AG04450 (cell line): ENCODE measurements around the gene MED27. TPM values are rescaled to one million over a fixed set of nuclear protein-coding genes. Genes with fewer than 3 reads are reported as not detected.
"Not testable (repeated sequence)": the region's sequence is repeated elsewhere in the genome, so short reads cannot be mapped to it uniquely, and the experiment has no call there.

Experiments used
- CTCF ChIA-PET: fragments of 300-600, 350-600 bp; formaldehyde crosslinking; extraction: SDS; loops from one replicate; lab custom pipeline; 2022; ENCODE audit warnings: antibody characterized with exemption, inconsistent platforms; lab: Charles Lee
- POLR2A ChIA-PET: fragments of 350-600 bp; formaldehyde crosslinking; extraction: SDS; loops from one replicate; lab custom pipeline; 2021; ENCODE audit warnings: antibody characterized with exemption, inconsistent platforms; lab: Yijun Ruan, JAX
- DNase-seq: peaks from one replicate; pipeline ENCODE4 v3.0.0-alpha.2; 2011; ENCODE audit warnings: low read depth, low spot score
- H3K27ac ChIP-seq: one replicate; pipeline ENCODE4 v1.5.1; 2012; ENCODE audit warnings: low read depth, low read length, control low read depth
- H3K27me3 ChIP-seq: one replicate; pipeline ENCODE4 v1.6.0; 2012; ENCODE audit warnings: low read length; ENCODE audit not compliant: control insufficient read depth, insufficient read depth
- H3K4me3 ChIP-seq: 2 replicates; pipeline ENCODE4 v1.5.1; 2011; ENCODE audit warnings: mild to moderate bottlenecking, low read depth, low read length, control low read depth
- H3K9me3 ChIP-seq: 2 replicates; pipeline ENCODE4 v1.5.1; 2012; ENCODE audit warnings: low read length; ENCODE audit not compliant: control insufficient read depth, insufficient read depth
- polyA plus RNA-seq: library from polyadenylated mRNA; depleted of rRNA; stranded (reverse); fragments of >200 nt; gene quantifications from 2 replicates; pipeline ENCODE4 v1.2.3, GENCODE V29; 2011
- TF ChIP-seq, protein P1 (sequence below): IDR thresholded peaks from 2 replicates; pipeline ENCODE4 v1.5.1; 2011; ENCODE audit warnings: low read depth, low read length, control low read depth, inconsistent platforms

Gene MED27
- polyA plus RNA-seq, 1 experiment: 36.6 TPM

DNA sequence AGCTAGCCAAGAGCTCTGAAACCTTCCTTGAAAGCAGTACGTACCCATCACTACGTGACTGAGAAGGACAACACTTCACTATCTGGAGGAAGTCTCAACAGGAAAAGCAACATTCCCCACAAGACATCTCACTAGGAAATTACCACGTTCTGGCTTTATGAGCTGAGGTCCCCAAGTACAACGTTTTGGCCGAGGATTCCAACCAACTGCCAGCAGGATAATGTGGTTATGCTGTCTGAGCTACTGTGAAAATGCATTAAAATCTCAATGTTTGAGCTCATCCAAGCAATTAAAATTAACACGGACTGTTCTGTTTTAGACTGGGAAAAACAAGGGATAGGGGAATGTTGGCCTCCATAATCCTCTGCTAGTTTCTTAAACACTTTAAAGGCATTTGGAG is 16.4 kb downstream of the MED27 start:
- Histone ChIP-seq H3K9me3 (peaks cover 4% of the 10 kb centered on the region; the same call in 1 of the 2 replicates), H3K4me3 (no peak overlapping the region), H3K27me3 (no peaks in the 10 kb centered on the region), H3K27ac (no peak overlapping the region)
- no peak for DNase-seq
- CTCF ChIA-PET: interaction anchor here (1.0 kb wide), 2 partner anchors 29 to 107 kb away, joined by 3 to 4 read pairs; no protein-coding TSS in a partner anchor
- POLR2A ChIA-PET: interaction anchor here (0.6 kb wide), 1 partner anchor 978 kb away, joined by 5 read pairs; no protein-coding TSS in a partner anchor
- TF ChIP-seq, protein P1, sequence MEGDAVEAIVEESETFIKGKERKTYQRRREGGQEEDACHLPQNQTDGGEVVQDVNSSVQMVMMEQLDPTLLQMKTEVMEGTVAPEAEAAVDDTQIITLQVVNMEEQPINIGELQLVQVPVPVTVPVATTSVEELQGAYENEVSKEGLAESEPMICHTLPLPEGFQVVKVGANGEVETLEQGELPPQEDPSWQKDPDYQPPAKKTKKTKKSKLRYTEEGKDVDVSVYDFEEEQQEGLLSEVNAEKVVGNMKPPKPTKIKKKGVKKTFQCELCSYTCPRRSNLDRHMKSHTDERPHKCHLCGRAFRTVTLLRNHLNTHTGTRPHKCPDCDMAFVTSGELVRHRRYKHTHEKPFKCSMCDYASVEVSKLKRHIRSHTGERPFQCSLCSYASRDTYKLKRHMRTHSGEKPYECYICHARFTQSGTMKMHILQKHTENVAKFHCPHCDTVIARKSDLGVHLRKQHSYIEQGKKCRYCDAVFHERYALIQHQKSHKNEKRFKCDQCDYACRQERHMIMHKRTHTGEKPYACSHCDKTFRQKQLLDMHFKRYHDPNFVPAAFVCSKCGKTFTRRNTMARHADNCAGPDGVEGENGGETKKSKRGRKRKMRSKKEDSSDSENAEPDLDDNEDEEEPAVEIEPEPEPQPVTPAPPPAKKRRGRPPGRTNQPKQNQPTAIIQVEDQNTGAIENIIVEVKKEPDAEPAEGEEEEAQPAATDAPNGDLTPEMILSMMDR: no peak

DNA sequence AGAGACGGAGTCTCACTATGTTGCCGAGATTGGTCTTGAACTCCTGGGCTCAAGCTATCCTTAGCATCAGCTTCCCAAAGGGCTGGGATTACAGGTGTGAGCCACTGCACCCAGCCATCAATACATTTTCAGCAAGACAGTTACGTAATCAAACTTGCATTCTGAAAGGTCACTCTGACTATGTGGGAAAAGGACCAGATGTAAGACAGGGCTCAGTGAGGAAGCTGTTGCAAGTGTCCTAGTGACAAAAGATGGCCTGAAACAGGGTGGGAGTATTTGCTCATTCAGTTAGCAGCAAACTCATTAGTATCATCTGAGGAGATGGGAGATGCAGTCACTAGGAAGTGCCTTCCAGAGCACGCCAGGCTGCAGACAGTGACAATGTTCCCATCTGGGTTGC is 16.9 kb downstream of the MED27 start:
- peaks cover 4% of the 10 kb centered on the region; the same call in 1 of the 2 replicates for H3K9me3 ChIP-seq
- POLR2A ChIA-PET: interaction anchor here (0.6 kb wide), 1 partner anchor 978 kb away, joined by 5 read pairs; no protein-coding TSS in a partner anchor
- DNase-seq: no peak
- no peaks in the 10 kb centered on the region for H3K27me3 ChIP-seq
- H3K27ac ChIP-seq: no peak overlapping the region
- CTCF ChIA-PET: interaction anchor here (1.0 kb wide), 1 partner anchor 107 kb away, joined by 4 read pairs; no protein-coding TSS in a partner anchor
- TF ChIP-seq, protein P1: no peak
- H3K4me3 ChIP-seq: no peak overlapping the region

DNA sequence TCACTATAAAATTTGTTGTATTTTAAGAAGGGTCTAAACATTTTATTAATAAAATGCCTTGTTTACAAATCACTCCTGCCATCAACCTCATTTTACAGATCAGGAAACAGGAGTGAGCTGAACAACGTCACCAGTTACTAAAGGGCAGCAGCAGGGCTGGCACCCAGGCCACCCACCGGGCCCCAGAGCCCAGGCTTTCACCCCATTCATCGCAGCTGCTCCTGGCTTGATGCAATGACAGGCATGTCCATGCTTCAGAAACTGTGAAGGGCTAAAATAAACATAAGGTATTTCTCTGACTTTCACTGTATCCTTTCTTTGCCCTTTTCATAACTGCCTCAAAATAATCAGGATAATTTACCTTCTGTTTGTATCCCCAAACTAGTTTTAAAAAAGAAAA is 18.1 kb downstream of the MED27 start:
- TF ChIP-seq, protein P1: no peak
- CTCF ChIA-PET: no interaction called here
- H3K27me3 ChIP-seq: no peaks in the 10 kb centered on the region
- DNase-seq: no peak
- H3K4me3 ChIP-seq: no peak overlapping the region
- peaks cover 4% of the 10 kb centered on the region; the same call in 1 of the 2 replicates for H3K9me3 ChIP-seq
- POLR2A ChIA-PET: no interaction called here
- H3K27ac ChIP-seq: no peak overlapping the region

DNA sequence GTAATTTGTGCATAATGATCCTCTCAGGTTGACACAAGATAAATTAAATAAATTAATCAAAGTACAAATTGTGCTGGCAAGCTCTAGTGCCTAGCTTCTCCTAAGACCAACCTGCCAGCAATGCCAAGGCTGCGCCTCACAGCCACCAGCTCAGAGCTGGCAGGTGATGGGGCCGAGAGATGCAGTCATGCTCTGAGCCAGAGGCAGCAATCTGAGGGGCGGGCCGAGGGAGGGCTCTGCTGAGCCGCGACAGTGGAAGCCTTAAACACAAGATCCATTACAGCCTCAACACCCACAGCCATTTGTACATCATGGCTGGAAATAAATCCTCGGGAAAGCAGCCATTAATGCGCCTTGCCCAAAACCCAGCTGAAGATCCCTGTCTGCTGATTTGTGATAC is 20.3 kb downstream of the MED27 start:
- POLR2A ChIA-PET: interaction anchor here (0.6 to 0.7 kb wide), 2 partner anchors 11 to 963 kb away, joined by 3 to 4 read pairs; no protein-coding TSS in a partner anchor
- Histone ChIP-seq H3K4me3 (no peak overlapping the region), H3K9me3 (peaks cover 4% of the 10 kb centered on the region; the same call in 1 of the 2 replicates), H3K27me3 (no peaks in the 10 kb centered on the region), H3K27ac (no peak overlapping the region)
- CTCF ChIA-PET: no interaction called here
- TF ChIP-seq, protein P1: no peak
- no peak for DNase-seq

DNA sequence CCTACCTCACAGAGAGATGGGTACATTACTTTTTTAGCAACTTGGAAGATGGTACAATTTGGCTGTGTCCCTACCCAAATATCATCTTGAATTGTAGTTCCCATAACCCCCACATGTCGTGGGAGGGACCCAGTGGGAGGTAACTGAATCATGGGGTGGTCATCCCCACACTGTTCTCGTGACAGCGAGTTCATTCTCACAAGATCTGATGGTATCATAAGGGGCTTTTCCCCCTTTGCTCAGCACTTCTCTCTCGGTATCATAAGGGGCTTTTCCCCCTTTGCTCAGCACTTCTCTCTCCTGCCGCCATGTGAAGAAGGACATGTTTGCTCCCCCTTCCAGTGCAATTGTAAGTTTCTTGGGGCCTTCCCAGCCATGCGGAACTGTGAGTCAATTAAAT is 21.4 kb downstream of the MED27 start:
- not testable (repeated sequence) for DNase-seq, H3K4me3 ChIP-seq

More for the DNA sequence above, 21.4 kb downstream of the MED27 start:
- POLR2A ChIA-PET, H3K27ac ChIP-seq, CTCF ChIA-PET, H3K27me3 ChIP-seq, H3K9me3 ChIP-seq: not testable (repeated sequence)
